Stimulated activated CD8-positive, alpha-beta memory T cell treated with anti-CD3 and anti-CD28 coated beads, Interleukin-4, amount 100 ng/mL, for 48 hours (primary cell): ENCODE data around the gene SLC7A6OS.

ENCODE experiments used
- DNase-seq: peaks from one replicate; pipeline ENCODE4 v3.0.0-alpha.2; 2020

Gene SLC7A6OS

GRCh38 chr16:68275611-68276191, 35.0 kb downstream of the SLC7A6OS start:
- DNase-seq = no peak

GRCh38 chr16:68274441-68274840, 36.3 kb downstream of the SLC7A6OS start:
- DNase-seq = no peak

GRCh38 chr16:68273896-68274295, 36.9 kb downstream of the SLC7A6OS start:
- no peak for DNase-seq

DNA sequence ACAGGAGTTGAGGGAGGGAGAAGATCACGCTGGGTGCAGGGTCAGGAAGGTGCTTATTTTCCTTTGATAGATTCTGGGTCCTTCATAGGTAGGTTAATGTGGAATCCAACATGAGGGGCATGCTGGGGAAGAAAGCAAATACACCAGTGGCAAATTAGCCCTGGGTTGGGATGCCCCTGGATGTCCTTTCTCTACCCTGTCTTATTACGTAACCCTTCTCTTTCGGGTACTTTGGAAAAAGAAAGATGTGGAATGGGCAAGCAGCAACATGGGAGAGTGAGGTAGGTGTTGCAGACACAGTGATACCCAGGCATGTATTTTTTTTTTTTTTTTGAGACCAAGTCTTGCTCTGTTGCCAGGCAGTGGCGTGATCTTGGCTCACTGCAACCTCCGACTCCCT, 37.3 kb downstream of the SLC7A6OS start:
- DNase-seq = no peak

DNA sequence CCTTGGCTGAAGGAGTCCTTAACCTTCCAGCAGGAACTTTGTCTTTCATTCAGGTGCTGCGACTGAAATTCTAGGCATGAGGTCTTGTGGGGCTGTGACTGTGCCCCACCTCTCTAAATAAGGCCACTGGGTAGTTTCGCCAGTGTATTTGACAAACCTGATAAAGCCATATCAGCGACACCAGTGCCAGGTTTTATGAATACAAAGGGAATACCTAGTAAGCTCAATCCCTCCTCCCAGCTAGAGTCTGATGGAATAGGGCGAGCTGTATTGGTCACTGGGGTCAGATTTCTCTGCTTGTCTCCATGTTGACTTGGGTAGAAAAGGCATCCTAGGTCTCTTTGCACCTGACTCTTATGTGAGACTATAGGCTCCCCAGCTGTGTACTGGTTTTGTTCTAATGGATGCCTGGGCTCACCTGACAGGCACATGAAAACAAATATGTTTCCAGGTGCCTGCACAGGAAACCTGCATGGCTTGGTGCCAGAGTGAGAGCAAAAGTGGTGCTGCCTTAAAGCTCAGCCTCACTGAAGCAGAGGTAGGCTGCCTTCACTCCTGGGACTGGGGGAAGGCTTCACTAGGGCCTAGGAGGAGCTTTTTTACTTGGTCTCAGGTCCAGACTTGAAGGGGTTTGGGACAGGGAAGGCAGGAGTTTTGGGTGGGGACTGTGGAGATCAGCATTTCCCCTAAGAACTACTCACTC, 38.1 kb downstream of the SLC7A6OS start:
- DNase-seq = no peak

DNA sequence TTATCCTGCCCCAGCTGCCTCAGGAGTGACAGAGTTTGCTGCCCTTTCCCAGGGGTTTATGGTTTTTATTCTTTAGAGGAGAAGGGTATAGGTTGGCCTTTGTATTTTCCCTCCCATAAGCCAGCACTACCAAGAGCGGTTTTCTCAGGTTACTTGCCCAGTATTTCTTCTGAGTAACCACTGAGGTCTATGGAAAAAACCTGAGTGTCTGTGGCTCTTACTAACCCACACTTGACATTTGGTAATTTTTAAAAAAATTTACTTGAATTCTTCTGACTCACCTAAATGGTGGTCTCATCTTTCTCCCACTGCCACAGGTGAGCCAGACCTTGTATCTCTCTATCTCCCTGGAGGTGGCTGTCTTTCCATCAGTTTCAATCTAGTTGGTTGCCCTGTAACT, 40.4 kb downstream of the SLC7A6OS start:
- no peak for DNase-seq

DNA sequence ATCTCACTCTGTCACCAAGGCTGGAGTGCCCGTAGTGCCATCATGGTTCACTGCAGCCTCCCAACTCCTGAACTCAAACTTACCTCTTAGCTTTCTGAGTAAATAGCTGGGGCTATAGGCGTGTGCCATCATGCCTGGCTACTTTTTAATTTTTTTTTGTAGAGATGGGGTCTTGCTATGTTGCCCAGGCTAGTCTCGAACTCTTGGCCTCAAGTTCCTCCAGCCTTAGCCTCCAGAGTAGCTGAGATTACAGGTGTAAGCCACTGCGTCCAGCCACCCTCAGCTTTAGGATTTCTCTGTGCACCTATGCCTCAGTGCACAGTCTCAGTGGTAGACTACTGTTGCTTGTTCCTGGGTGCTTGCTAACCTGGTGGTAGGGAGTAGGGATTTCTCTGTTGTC, 41.0 kb downstream of the SLC7A6OS start:
- no peak for DNase-seq

GRCh38 chr16:68267612-68268405, 42.9 kb downstream of the SLC7A6OS start:
- DNase-seq = no peak

- DNase-seq = peak; percentile 67
Observed at GRCh38 chr16:68265078-68265920, 45.4 kb downstream of the SLC7A6OS start.

GRCh38 chr16:68264128-68265077, 46.3 kb downstream of the SLC7A6OS start, which contains the start of gene SLC7A6:
Gene SLC7A6, plus strand, starts transcription at chr16:68264526. Its CDS starts 10,201 bp downstream, at chr16:68274727.
- peak; percentile 90 for DNase-seq

DNA sequence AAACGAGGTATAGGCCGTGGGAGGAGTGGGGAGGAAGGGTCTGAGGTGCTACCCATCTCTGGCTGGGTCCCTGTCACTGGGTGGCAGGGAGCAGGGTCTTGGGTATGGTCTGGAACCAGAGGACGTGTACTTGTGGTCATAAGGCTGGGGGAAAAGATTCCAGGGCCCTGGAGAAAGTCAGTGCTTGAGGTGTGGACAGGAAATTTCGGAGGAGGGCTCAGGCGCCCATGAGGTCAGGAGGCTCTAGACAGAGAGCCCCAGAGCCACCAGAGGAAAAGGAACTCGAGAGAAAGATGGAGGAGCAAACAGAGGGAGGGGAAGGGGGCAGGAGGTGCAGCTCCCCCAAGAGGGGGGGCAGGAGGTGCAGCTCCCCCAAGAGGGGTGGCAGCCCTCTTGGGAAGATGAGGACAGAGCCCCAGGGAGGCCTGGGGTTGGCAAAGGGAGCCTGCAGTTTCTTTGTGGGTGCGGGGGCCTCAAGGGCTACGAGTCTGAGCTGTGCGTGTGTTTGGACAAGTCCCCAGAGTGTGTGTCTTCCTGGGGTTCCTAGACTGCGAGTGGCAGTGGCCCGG, 47.1 kb downstream of the SLC7A6OS start:
- DNase-seq = no peak

DNA sequence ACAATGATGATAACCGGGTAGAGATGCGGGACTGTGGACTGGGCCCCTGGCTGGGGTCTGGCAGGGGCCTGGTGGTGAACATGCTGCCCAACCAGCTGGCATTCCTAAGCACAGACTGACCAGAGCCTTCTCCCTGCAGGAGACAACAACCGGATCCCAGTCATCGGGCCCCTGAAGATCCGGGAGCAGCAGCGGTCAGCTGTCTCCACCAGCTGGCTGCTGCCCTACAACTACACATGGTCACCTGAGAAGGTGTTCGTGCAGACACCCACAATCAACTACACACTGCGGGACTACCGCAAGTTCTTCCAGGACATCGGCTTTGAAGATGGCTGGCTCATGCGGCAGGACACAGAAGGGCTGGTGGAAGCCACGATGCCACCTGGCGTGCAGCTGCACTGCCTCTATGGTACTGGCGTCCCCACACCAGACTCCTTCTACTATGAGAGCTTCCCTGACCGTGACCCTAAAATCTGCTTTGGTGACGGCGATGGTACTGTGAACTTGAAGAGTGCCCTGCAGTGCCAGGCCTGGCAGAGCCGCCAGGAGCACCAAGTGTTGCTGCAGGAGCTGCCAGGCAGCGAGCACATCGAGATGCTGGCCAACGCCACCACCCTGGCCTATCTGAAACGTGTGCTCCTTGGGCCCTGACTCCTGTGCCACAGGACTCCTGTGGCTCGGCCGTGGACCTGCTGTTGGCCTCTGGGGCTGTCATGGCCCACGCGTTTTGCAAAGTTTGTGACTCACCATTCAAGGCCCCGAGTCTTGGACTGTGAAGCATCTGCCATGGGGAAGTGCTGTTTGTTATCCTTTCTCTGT, 51.5 kb downstream of the SLC7A6OS start:
- DNase-seq = no peak

- no peak for DNase-seq
Observed at GRCh38 chr16:68257906-68258800, 52.6 kb downstream of the SLC7A6OS start.

- DNase-seq = no peak
Observed at GRCh38 chr16:68257251-68257905, 53.4 kb downstream of the SLC7A6OS start.

DNA sequence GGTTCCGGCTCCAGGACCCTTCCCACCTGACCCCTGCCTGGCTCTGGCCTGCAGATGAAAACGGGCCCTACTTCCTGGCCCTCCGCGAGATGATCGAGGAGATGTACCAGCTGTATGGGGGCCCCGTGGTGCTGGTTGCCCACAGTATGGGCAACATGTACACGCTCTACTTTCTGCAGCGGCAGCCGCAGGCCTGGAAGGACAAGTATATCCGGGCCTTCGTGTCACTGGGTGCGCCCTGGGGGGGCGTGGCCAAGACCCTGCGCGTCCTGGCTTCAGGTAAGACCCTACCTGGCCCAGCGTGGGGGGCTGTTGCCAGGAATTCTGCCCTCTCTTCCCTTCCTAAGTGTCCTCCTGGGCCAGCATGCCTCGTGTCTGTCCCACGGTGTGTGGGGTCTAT, 55.0 kb downstream of the SLC7A6OS start:
- no peak for DNase-seq

DNA sequence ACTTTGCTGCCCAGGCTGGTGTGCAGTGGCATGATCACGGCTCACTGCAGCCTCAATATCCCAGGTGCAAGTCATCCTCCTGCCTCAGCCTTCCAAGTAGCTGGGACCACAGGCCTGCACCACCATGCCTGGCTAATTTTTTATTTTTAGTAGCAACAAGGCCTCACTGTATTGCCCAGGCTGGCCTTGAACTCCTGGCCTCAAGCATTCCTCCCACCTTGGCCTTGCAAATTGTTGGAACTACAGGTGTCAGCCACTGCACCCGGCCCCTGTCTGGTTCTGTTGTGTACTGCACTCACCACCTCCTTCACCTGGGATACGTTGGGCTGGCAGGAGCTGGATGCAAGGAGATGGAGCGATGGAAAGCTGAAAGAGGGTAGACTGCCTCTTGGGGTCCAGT, 57.0 kb downstream of the SLC7A6OS start:
- no peak for DNase-seq

DNA sequence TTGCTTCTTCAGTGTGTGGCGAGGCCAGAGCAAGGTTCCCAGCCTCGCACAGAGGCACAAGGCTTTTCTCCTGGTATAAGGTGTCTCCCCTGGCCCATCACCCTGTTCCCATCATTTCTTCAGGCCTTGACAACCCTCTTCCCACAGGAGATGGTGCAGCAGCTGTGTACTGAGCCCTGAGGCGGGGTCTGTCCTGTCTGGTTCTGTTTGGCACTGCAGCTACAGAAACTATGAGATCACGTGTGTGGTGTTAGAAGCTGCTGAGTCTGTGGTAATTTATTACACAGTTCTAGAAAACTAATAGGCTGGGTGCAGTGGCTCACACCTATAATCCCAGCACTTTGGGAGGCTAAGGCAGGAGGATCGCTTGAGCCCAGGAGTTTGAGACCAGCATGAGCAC, 58.4 kb downstream of the SLC7A6OS start:
- DNase-seq = no peak

DNA sequence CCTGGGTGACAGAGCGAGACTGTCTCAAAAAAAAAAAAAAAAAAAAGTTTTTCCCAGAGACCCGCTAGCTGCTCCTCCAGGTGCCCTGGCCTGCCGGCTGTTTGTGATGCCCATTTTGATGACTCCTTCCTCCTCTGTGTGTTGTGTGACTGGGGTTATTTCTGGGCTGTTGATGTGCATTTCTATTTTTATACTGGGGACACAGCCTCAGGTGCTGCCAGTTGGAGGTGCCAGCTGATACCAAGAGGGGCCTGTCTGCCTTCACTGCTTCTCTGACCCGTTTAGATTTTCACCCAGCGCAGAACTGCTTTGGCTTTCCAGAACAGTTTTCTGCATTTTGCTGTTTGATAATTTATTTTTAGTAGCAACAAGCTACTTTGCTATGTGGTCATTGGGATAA, 58.9 kb downstream of the SLC7A6OS start:
- no peak for DNase-seq

DNA sequence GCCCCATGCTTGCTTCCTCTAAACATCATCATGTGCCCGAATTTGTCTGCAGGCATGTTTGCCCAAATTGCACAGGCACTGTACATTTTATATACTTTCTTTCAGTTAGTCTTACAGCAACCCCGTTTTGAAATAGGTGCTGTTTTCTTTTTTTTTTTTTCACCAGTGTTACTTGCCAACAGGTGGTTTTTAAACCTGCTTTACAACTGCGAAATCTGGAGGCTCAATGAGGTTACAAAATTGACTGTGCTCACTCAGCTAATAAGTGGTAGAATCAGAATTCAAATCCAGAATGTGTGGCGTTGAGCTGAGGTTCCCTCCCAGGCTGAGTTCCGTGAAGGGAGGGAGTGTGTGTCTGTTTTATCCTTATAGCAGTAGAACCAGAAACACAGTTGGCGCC, 59.8 kb downstream of the SLC7A6OS start:
- no peak for DNase-seq
